Activated CD4-positive, alpha-beta T cell treated with anti-CD3 and anti-CD28 coated beads, Interleukin-2, amount 50 U/mL, for 24 hours (primary cell): Measurements from ENCODE around the gene TEX9.
"Not testable (repeated sequence)": the region's sequence is repeated elsewhere in the genome, so short reads cannot be mapped to it uniquely, and the experiment has no call there.

ENCODE experiments used
- DNase-seq, 2 donors: peaks; one replicate each; pipeline ENCODE4 v3.0.0-alpha.2; 2020; ENCODE audit warnings: low read depth in 1 of 2, low spot score in 1 of 2

Gene TEX9

GRCh38 chr15:56365075-56365711, at the start of gene TEX9:
TSS of gene TEX9 (plus strand) at chr15:56365426. CDS start at chr15:56365451, 25 bp downstream.
- peak; percentile 26 to 65 for DNase-seq

GRCh38 chr15:56316561-56316960, 48.7 kb upstream of the TEX9 start:
- not testable (repeated sequence) for DNase-seq

GRCh38 chr15:56320316-56320715, 44.9 kb upstream of the TEX9 start:
- no peak for DNase-seq

GRCh38 chr15:56320861-56321260, 44.4 kb upstream of the TEX9 start:
- DNase-seq: no peak

GRCh38 chr15:56322444-56322843, 42.8 kb upstream of the TEX9 start:
- DNase-seq: no peak

- no peak for DNase-seq
Measured at GRCh38 chr15:56323435-56323834, 41.8 kb upstream of the TEX9 start.

- no peak for DNase-seq
Measured at GRCh38 chr15:56325186-56325585, 40.0 kb upstream of the TEX9 start.

GRCh38 chr15:56327721-56328502, 37.3 kb upstream of the TEX9 start:
- DNase-seq: no peak

- DNase-seq: no peak
Measured at GRCh38 chr15:56337084-56337725, 28.0 kb upstream of the TEX9 start.

- no peak for DNase-seq
Measured at GRCh38 chr15:56339594-56339993, 25.6 kb upstream of the TEX9 start.

GRCh38 chr15:56341201-56341600, 24.0 kb upstream of the TEX9 start:
- DNase-seq: no peak

- DNase-seq: no peak
Measured at GRCh38 chr15:56342653-56343052, 22.6 kb upstream of the TEX9 start.

GRCh38 chr15:56343879-56344278, 21.3 kb upstream of the TEX9 start:
- no peak for DNase-seq

- DNase-seq: no peak
Measured at GRCh38 chr15:56344336-56344735, 20.9 kb upstream of the TEX9 start.

GRCh38 chr15:56346414-56346813, 18.8 kb upstream of the TEX9 start:
- no peak for DNase-seq

GRCh38 chr15:56349554-56349953, 15.7 kb upstream of the TEX9 start:
- DNase-seq: no peak

- DNase-seq: no peak
Measured at GRCh38 chr15:56351353-56351752, 13.9 kb upstream of the TEX9 start.

- DNase-seq: no peak
Measured at GRCh38 chr15:56351957-56352506, 13.2 kb upstream of the TEX9 start.

- no peak for DNase-seq
Measured at GRCh38 chr15:56353119-56353518, 12.1 kb upstream of the TEX9 start.

GRCh38 chr15:56353740-56354139, 11.5 kb upstream of the TEX9 start:
- no peak for DNase-seq

- no peak for DNase-seq
Measured at GRCh38 chr15:56356616-56357015, 8.6 kb upstream of the TEX9 start.

GRCh38 chr15:56358604-56359003, 6.6 kb upstream of the TEX9 start:
- no peak for DNase-seq
